Body of pancreas (tissue), 4 donors: ENCODE results near the gene TTYH1. TPM values are rescaled to one million over a fixed set of nuclear protein-coding genes. Genes with fewer than 3 reads are reported as not detected.
"Not testable (repeated sequence)": the region's sequence is repeated elsewhere in the genome, so short reads cannot be mapped to it uniquely, and the experiment has no call there.

ENCODE experiments used
- ATAC-seq: fragments of 150-250 bp; one replicate; pipeline ENCODE4 v1.9.1; 2016
- DNase-seq, 4 donors: peaks; one replicate each; pipeline ENCODE4 v3.0.0-alpha.2; 2019
- H3K27ac ChIP-seq, 4 donors: fragments of 200-600 bp; sonication (generic); 1 replicate in 3 of 4; 2 replicates in 1 of 4; pipeline versions ENCODE4 v1.5.1 to v1.6.1; 2016 to 2019; ENCODE audit warnings: mild to moderate bottlenecking in 1 of 4, mixed read lengths in 1 of 4, moderate library complexity in 1 of 4
- H3K27me3 ChIP-seq, 2 donors: fragments of 200-600 bp; sonication (generic); one replicate each; pipeline ENCODE4 v1.6.0; 2016; ENCODE audit warnings: mild to moderate bottlenecking in 1 of 2
- H3K36me3 ChIP-seq, 2 donors: fragments of 200-600 bp; sonication (generic); replicated peaks in 1 of 2; 2 replicates each; pipeline ENCODE4 v1.5.1; 2016; ENCODE audit warnings: low read depth in 2 of 2; ENCODE audit not compliant: insufficient read depth in 1 of 2
- H3K4me1 ChIP-seq: fragments of 200-600 bp; sonication (generic); one replicate; pipeline ENCODE4 v1.6.0; 2016
- H3K4me3 ChIP-seq, 2 donors: fragments of 200-600 bp; sonication (generic); 1 replicate in 1 of 2; 2 replicates in 1 of 2; pipeline ENCODE4 v1.5.1; 2016 to 2019
- H3K9me3 ChIP-seq, 3 donors: fragments of 200-600 bp; sonication (generic); 1 replicate in 2 of 3; 2 replicates in 1 of 3; pipeline ENCODE4 v1.5.1; 2016
- CTCF ChIP-seq, 7 experiments: fragments of 450-650 bp in 4 of 7; fragments of 200-600 bp in 3 of 7; sonication (generic) in 3 of 7; IDR thresholded peaks; one replicate each; pipeline ENCODE4 v1.5.1; 2016 to 2019; ENCODE audit warnings: antibody characterized with exemption in 7 of 7
- POLR2A ChIP-seq, 3 donors: fragments of 450-650 bp; IDR thresholded peaks; one replicate each; pipeline ENCODE4 v1.6.1; 2016; ENCODE audit warnings: antibody characterized with exemption in 3 of 3, mild to moderate bottlenecking in 2 of 3
- WGBS, 2 donors: methylation state at CpG; one replicate each; pipeline ENCODE4 v1.1.5; 2017; 5-methylcytosine and 5-hydroxymethylcytosine counted together
- intact Hi-C: fragments of 100-400 bp; cut with DNase I; formaldehyde crosslinking; loops from one replicate; pipeline ENCODE4 v1.15.1; 2023
- total RNA-seq, 2 donors: library from RNA; depleted of rRNA; stranded (reverse); fragments of >200 nt; gene quantifications; one replicate each; pipeline ENCODE4 v1.1.0, GENCODE V29; 2016

The TTYH1 gene
- total RNA-seq, 2 donors from 2014 or later = 20.5 to 88.7 TPM

- no peaks in the 10 kb centered on the region for H3K36me3 ChIP-seq
- no peak overlapping the region for H3K4me3 ChIP-seq
- H3K27ac ChIP-seq = peak overlapping the region in 1 of 4 donors; percentile 65
- WGBS, 2 donors = 34 to 51% methylated on average over 16 of the region's 16 CpGs
- ATAC-seq (no peak), DNase-seq (peak in 1 of 4 donors; percentile 70)
- no peaks in the 10 kb centered on the region for H3K9me3 ChIP-seq
- no peaks in the 10 kb centered on the region for H3K27me3 ChIP-seq
- no peaks in the 10 kb centered on the region for H3K4me1 ChIP-seq
- intact Hi-C loops = no loop called here
- TF ChIP-seq CTCF (IDR thresholded peaks at IDR 0.05) (no peak), POLR2A (IDR thresholded peaks at IDR 0.05) (no peak)
Observed at GRCh38 chr19:54373781-54374631, 41.3 kb upstream of the TTYH1 start.

GRCh38 chr19:54375181-54375938, 39.9 kb upstream of the TTYH1 start:
- DNase-seq, ATAC-seq, intact Hi-C loops, H3K27me3 ChIP-seq, H3K4me3 ChIP-seq, H3K36me3 ChIP-seq, H3K9me3 ChIP-seq, H3K4me1 ChIP-seq: not testable (repeated sequence)
- peak overlapping the region in 1 of 4 donors; percentile 56 for H3K27ac ChIP-seq
- WGBS, 2 donors = 62 to 71% methylated on average over 22 to 25 of the region's 28 CpGs

GRCh38 chr19:54376610-54377285, 38.5 kb upstream of the TTYH1 start:
- Histone ChIP-seq H3K36me3 (no peaks in the 10 kb centered on the region), H3K27me3 (no peaks in the 10 kb centered on the region), H3K4me3 (no peak overlapping the region), H3K27ac (no peak overlapping the region), H3K4me1 (no peaks in the 10 kb centered on the region), H3K9me3 (no peaks in the 10 kb centered on the region)
- DNase-seq = no peak
- intact Hi-C loops = no loop called here
- TF ChIP-seq POLR2A (IDR thresholded peaks at IDR 0.05) (no peak), CTCF (IDR thresholded peaks at IDR 0.05) (no peak)
- ATAC-seq = no peak
- WGBS, 2 donors = 51 to 55% methylated on average over 11 of the region's 11 CpGs

GRCh38 chr19:54379187-54379678, 36.0 kb upstream of the TTYH1 start:
- H3K9me3 ChIP-seq = no peaks in the 10 kb centered on the region
- no peaks in the 10 kb centered on the region for H3K4me1 ChIP-seq
- H3K27ac ChIP-seq = no peak overlapping the region
- no peak for TF ChIP-seq CTCF (IDR thresholded peaks at IDR 0.05)
- no peak for TF ChIP-seq POLR2A (IDR thresholded peaks at IDR 0.05)
- H3K4me3 ChIP-seq = no peak overlapping the region
- H3K36me3 ChIP-seq = no peaks in the 10 kb centered on the region
- ATAC-seq = no peak
- no peak for DNase-seq
- 31 to 46% methylated on average over 5 of the region's 5 CpGs for WGBS, 2 donors
- no peaks in the 10 kb centered on the region for H3K27me3 ChIP-seq
- intact Hi-C loops = no loop called here

GRCh38 chr19:54380897-54381296, 34.4 kb upstream of the TTYH1 start:
- TF ChIP-seq POLR2A (IDR thresholded peaks at IDR 0.05) = no peak
- no peak for TF ChIP-seq CTCF (IDR thresholded peaks at IDR 0.05)
- Histone ChIP-seq H3K36me3 (no peaks in the 10 kb centered on the region), H3K27me3 (no peaks in the 10 kb centered on the region), H3K27ac (no peak overlapping the region), H3K9me3 (no peaks in the 10 kb centered on the region), H3K4me1 (no peaks in the 10 kb centered on the region), H3K4me3 (no peak overlapping the region)
- intact Hi-C loops = no loop called here
- no peak for DNase-seq
- no peak for ATAC-seq
- 52 to 61% methylated on average over 2 of the region's 2 CpGs for WGBS, 2 donors

- H3K36me3 ChIP-seq, H3K27me3 ChIP-seq, H3K4me1 ChIP-seq, DNase-seq, H3K4me3 ChIP-seq, H3K9me3 ChIP-seq, intact Hi-C loops, ATAC-seq: not testable (repeated sequence)
- peak overlapping the region in 1 of 4 donors; percentile 2 for H3K27ac ChIP-seq
- WGBS, 2 donors = 58 to 61% methylated on average over 13 of the region's 13 CpGs
Observed at GRCh38 chr19:54382041-54382440, 33.2 kb upstream of the TTYH1 start.
